AG09309 (cell line): ENCODE measurements around the gene GIMAP6.
"Not testable (repeated sequence)": the region's sequence is repeated elsewhere in the genome, so short reads cannot be mapped to it uniquely, and the experiment has no call there.

ENCODE experiments used
- DNase-seq: peaks from one replicate; pipeline ENCODE4 v3.0.0-alpha.2; 2010; ENCODE audit warnings: low read depth
- H3K4me3 ChIP-seq: 2 replicates; pipeline ENCODE4 v1.5.1; 2011; ENCODE audit warnings: mild to moderate bottlenecking, low read depth, low read length, moderate library complexity; ENCODE audit not compliant: control insufficient read depth
- CTCF ChIP-seq: IDR thresholded peaks from 2 replicates; pipeline ENCODE4 v1.5.1; 2011; ENCODE audit warnings: mild to moderate bottlenecking, low read depth, low read length, inconsistent platforms; ENCODE audit not compliant: insufficient read depth, control insufficient read depth; ENCODE audit errors: missing control alignments

Gene GIMAP6

GRCh38 chr7:150631866-150632864 lies at the start of gene GIMAP6:
GIMAP6 (minus strand) TSS chr7:150632385; CDS start chr7:150630142, 2,243 bp downstream.
- TF ChIP-seq CTCF: no peak
- DNase-seq: no peak
- no peak within 1 kb of the TSS for H3K4me3 ChIP-seq

GRCh38 chr7:150680364-150680763 lies 48.2 kb upstream of the GIMAP6 start:
- not testable (repeated sequence) for DNase-seq, H3K4me3 ChIP-seq

GRCh38 chr7:150678601-150679000 lies 46.4 kb upstream of the GIMAP6 start:
- DNase-seq, H3K4me3 ChIP-seq: not testable (repeated sequence)

GRCh38 chr7:150676854-150677253 lies 44.7 kb upstream of the GIMAP6 start:
- DNase-seq, H3K4me3 ChIP-seq: not testable (repeated sequence)

GRCh38 chr7:150676276-150676675 lies 44.1 kb upstream of the GIMAP6 start:
- H3K4me3 ChIP-seq, DNase-seq: not testable (repeated sequence)

- no peak overlapping the region for H3K4me3 ChIP-seq
- no peak for TF ChIP-seq CTCF
- no peak for DNase-seq
These were observed 43.5 kb upstream of the GIMAP6 start for GRCh38 chr7:150675714-150676113.

GRCh38 chr7:150671798-150672585 lies 39.8 kb upstream of the GIMAP6 start:
- not testable (repeated sequence) for H3K4me3 ChIP-seq, DNase-seq

GRCh38 chr7:150668977-150669376 lies 36.8 kb upstream of the GIMAP6 start:
- DNase-seq: no peak
- TF ChIP-seq CTCF: no peak
- no peak overlapping the region for H3K4me3 ChIP-seq

GRCh38 chr7:150668472-150668911 lies 36.3 kb upstream of the GIMAP6 start:
- no peak for DNase-seq
- no peak for TF ChIP-seq CTCF
- H3K4me3 ChIP-seq: no peak overlapping the region
